B cell (primary cell): ENCODE data around the gene SIAH2. TPM values are rescaled to one million over a fixed set of nuclear protein-coding genes. Genes with fewer than 3 reads are reported as not detected.
"Not testable (repeated sequence)": the region's sequence is repeated elsewhere in the genome, so short reads cannot be mapped to it uniquely, and the experiment has no call there.

Experiments
- ATAC-seq: fragments of 200-7000 bp; cut with Tn5 transposase; one replicate; pipeline ENCODE4 v1.10.0; 2021; ENCODE audit warnings: low read depth, mild to moderate bottlenecking, moderate number of reproducible peaks, moderate library complexity
- CTCF ChIA-PET: fragments of 350-600 bp; sonication (Branson Sonifier 250); formaldehyde crosslinking; loops from one replicate; lab custom pipeline; 2021; ENCODE audit warnings: antibody characterized with exemption, inconsistent platforms; lab: Charles Lee
- POLR2A ChIA-PET: fragments of 350-600 bp; sonication (Branson Sonifier 250); formaldehyde crosslinking; loops from one replicate; lab custom pipeline; 2021; ENCODE audit warnings: antibody characterized with exemption; lab: Charles Lee
- DNase-seq: peaks from one replicate; pipeline ENCODE4 v3.0.0; 2013
- H2AFZ ChIP-seq: 2 replicates; pipeline ENCODE4 v1.6.1; 2012; ENCODE audit warnings: mild to moderate bottlenecking, low read depth, low read length; ENCODE audit not compliant: insufficient read depth, poor library complexity, severe bottlenecking
- H3K27ac ChIP-seq, 2 donors: 1 replicate in 1 of 2; 2 replicates in 1 of 2; pipeline ENCODE4 v1.5.1; 2012 to 2013; ENCODE audit warnings: low read length in 2 of 2, mild to moderate bottlenecking in 2 of 2, moderate library complexity in 1 of 2
- H3K27me3 ChIP-seq, 4 experiments: fragments of 200-600 bp in 1 of 4; sonication (generic) in 1 of 4; replicated peaks in 1 of 4; 1 replicate in 2 of 4; 2 replicates in 2 of 4; pipeline versions ENCODE4 v1.6.1 to v1.7.0; 2013 to 2016; ENCODE audit warnings: low read length in 3 of 4, mild to moderate bottlenecking in 2 of 4, mixed read lengths in 1 of 4, moderate library complexity in 1 of 4; ENCODE audit not compliant: insufficient read depth in 4 of 4, control insufficient read depth in 3 of 4; ENCODE audit errors: control extremely low read depth in 1 of 4
- H3K36me3 ChIP-seq, 2 experiments: replicated peaks in 1 of 2; 1 replicate in 1 of 2; 2 replicates in 1 of 2; pipeline versions ENCODE4 v1.6.1 to v1.7.1; 2013; ENCODE audit warnings: low read length in 1 of 2; ENCODE audit not compliant: insufficient read depth in 2 of 2, control insufficient read depth in 1 of 2; ENCODE audit errors: control extremely low read depth in 1 of 2, extremely low read depth in 1 of 2
- H3K4me1 ChIP-seq, 2 donors: fragments of 200-600 bp in 1 of 2; sonication (generic) in 1 of 2; 1 replicate in 1 of 2; 2 replicates in 1 of 2; pipeline versions ENCODE4 v1.5.1 to v1.6.1; 2013 to 2017; ENCODE audit warnings: low read length in 2 of 2; ENCODE audit not compliant: control insufficient read depth in 2 of 2, insufficient read depth in 2 of 2
- H3K4me2 ChIP-seq: replicated peaks from 2 replicates; pipeline ENCODE3; 2012; ENCODE audit warnings: mild to moderate bottlenecking, low read depth, low read length; ENCODE audit not compliant: poor library complexity, severe bottlenecking
- H3K4me3 ChIP-seq, 5 experiments: fragments of 200-600 bp in 1 of 5; sonication (generic) in 1 of 5; 1 replicate in 3 of 5; 2 replicates in 2 of 5; pipeline versions ENCODE4 v1.5.1 to v1.7.0; 2011 to 2016; ENCODE audit warnings: low read length in 4 of 5, mild to moderate bottlenecking in 4 of 5, low read depth in 2 of 5, control low read depth in 1 of 5, moderate library complexity in 1 of 5; ENCODE audit not compliant: insufficient read depth in 1 of 5; ENCODE audit errors: control extremely low read depth in 1 of 5, extremely low read depth in 1 of 5
- H3K79me2 ChIP-seq: fragments of 200-600 bp; sonication (generic); one replicate; pipeline ENCODE4 v1.6.0; 2016; ENCODE audit warnings: low read length; ENCODE audit not compliant: control insufficient read depth, insufficient read depth
- H3K9ac ChIP-seq: fragments of 200-600 bp; sonication (generic); 2 replicates; pipeline ENCODE4 v1.6.1; 2017; ENCODE audit warnings: mild to moderate bottlenecking, low read length, moderate library complexity
- H3K9me3 ChIP-seq, 3 donors: one replicate each; pipeline versions ENCODE4 v1.6.1 to v1.7.1; 2013; ENCODE audit warnings: low read length in 2 of 3; ENCODE audit not compliant: control insufficient read depth in 2 of 3, insufficient read depth in 1 of 3; ENCODE audit errors: control extremely low read depth in 1 of 3
- H4K20me1 ChIP-seq: 2 replicates; pipeline ENCODE4 v1.6.0; 2012; ENCODE audit warnings: mild to moderate bottlenecking, low read length; ENCODE audit not compliant: insufficient read depth, control insufficient read depth, poor library complexity, severe bottlenecking
- H3K27ac Mint-ChIP-seq: one replicate; pipeline ENCODE4 v1.8.0; 2021; ENCODE audit warnings: mixed read lengths
- H3K27me3 Mint-ChIP-seq: one replicate; pipeline ENCODE4 v1.8.0; 2021; ENCODE audit warnings: mixed read lengths
- H3K4me1 Mint-ChIP-seq: one replicate; pipeline ENCODE4 v1.8.0; 2021; ENCODE audit warnings: mixed read lengths
- H3K4me3 Mint-ChIP-seq: one replicate; pipeline ENCODE4 v1.8.0; 2021; ENCODE audit warnings: mixed read lengths
- H3K9me3 Mint-ChIP-seq: one replicate; pipeline ENCODE4 v1.8.0; 2022; ENCODE audit warnings: mixed read lengths; ENCODE audit not compliant: insufficient read depth
- CTCF ChIP-seq: fragments of 200-600 bp; IDR thresholded peaks from one replicate; pipeline ENCODE4 v1.8.0; 2022; ENCODE audit warnings: antibody characterized with exemption, mild to moderate bottlenecking
- EZH2 ChIP-seq: IDR thresholded peaks from 2 replicates; pipeline ENCODE4 v1.6.1; 2012; ENCODE audit warnings: borderline replicate concordance, low read depth, mild to moderate bottlenecking, moderate library complexity, low read length; ENCODE audit not compliant: insufficient read depth, poor library complexity, severe bottlenecking
- WGBS: methylation state at CpG from one replicate; pipeline ENCODE4 v1.1.5; 2013; ENCODE audit warnings: missing lambda C conversion rate; ENCODE audit not compliant: insufficient coverage; 5-methylcytosine and 5-hydroxymethylcytosine counted together
- intact Hi-C: fragments of 100-400 bp; cut with micrococcal nuclease; formaldehyde crosslinking; loops from one replicate; pipeline ENCODE4 v1.10.0; 2022
- polyA plus RNA-seq: library from polyadenylated mRNA; depleted of rRNA; stranded (reverse); fragments of >200 nt; gene quantifications from 2 replicates; pipeline ENCODE4 v1.2.3, GENCODE V29; 2012
- total RNA-seq, 2 donors: library from RNA; stranded (reverse); fragments of 120-200 nt in 1 of 2; gene quantifications; 1 replicate in 1 of 2; 2 replicates in 1 of 2; pipeline versions ENCODE4 v1.2.3 to v1.2.4, GENCODE V29; 2013 to 2022

The SIAH2 gene
- total and polyA plus RNA-seq, 2 donors (not counting 1 experiment from before 2014, with no cell fraction given): 22.3 to 83.4 TPM

DNA sequence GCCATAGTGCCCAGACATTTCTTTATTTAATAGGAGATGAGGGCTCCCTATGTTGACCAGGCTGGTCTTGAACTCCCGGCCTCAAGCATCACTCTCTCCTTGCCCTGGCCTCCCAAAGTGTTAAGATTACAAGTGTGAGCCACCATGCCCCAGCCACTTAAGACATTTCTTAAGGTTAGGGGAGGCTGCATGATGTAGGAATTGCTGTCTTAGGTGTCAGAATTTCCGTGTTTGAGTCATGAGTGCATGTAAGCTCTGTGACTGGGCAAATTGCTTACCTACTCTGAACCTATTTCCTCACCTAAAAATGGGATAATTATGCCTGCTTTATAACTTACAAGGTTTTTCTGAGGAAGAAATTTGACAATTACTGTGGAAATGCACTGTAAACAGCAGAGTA lies 34.2 kb upstream of the SIAH2 start:
- Histone ChIP-seq H2AFZ (no peak overlapping the region), H3K79me2 (no peaks in the 10 kb centered on the region), H3K9ac (no peak overlapping the region), H3K4me3 (no peak overlapping the region), H4K20me1 (no peaks in the 10 kb centered on the region), H3K36me3 (no peaks in the 10 kb centered on the region), H3K4me1 (peaks cover 3 to 7% of the 10 kb centered on the region in 2 donors), H3K27ac (no peak overlapping the region), H3K9me3 (peaks cover 0 to 3% (median 0%) of the 10 kb centered on the region in 3 donors), H3K27me3 (no peaks in the 10 kb centered on the region), H3K4me2 (no peak overlapping the region)
- TF ChIP-seq CTCF (no peak), EZH2 (no peak)
- no peak for ATAC-seq
- Mint-ChIP-seq H3K9me3 (no peaks in the 10 kb centered on the region), H3K4me1 (peaks cover 6% of the 10 kb centered on the region), H3K27me3 (peaks cover 4% of the 10 kb centered on the region), H3K4me3 (no peak overlapping the region), H3K27ac (no peak overlapping the region)
- POLR2A ChIA-PET: no interaction called here
- CTCF ChIA-PET: no interaction called here
- WGBS: no CpG with 5 or more reads among the region's 2 CpGs
- intact Hi-C loops: no loop called here
- no peak for DNase-seq

GRCh38 chr3:150796527-150796926 lies 33.6 kb upstream of the SIAH2 start:
- H3K9ac ChIP-seq, H3K36me3 ChIP-seq, H3K4me1 Mint-ChIP-seq, H3K27me3 ChIP-seq, H3K4me1 ChIP-seq, H3K79me2 ChIP-seq, ATAC-seq, POLR2A ChIA-PET, H3K27ac Mint-ChIP-seq, H4K20me1 ChIP-seq, H3K4me3 ChIP-seq, H3K27ac ChIP-seq, H3K4me2 ChIP-seq, H3K9me3 ChIP-seq, H3K4me3 Mint-ChIP-seq, H3K9me3 Mint-ChIP-seq, DNase-seq, intact Hi-C loops, H2AFZ ChIP-seq: not testable (repeated sequence)
- peaks cover 10% of the 10 kb centered on the region for H3K27me3 Mint-ChIP-seq
- CTCF ChIA-PET: interaction anchor here (1.2 kb wide), 1 partner anchor 75 kb away, joined by 4 read pairs; no protein-coding TSS in a partner anchor
- WGBS: 85% methylated on average over 1 of the region's 2 CpGs
